ENCODE results near the gene CFAP91. TPM values are rescaled to one million over a fixed set of nuclear protein-coding genes. Genes with fewer than 3 reads are reported as not detected.

The CFAP91 gene
- total RNA-seq, 2 experiments from 2014 or later: not detected

DNA sequence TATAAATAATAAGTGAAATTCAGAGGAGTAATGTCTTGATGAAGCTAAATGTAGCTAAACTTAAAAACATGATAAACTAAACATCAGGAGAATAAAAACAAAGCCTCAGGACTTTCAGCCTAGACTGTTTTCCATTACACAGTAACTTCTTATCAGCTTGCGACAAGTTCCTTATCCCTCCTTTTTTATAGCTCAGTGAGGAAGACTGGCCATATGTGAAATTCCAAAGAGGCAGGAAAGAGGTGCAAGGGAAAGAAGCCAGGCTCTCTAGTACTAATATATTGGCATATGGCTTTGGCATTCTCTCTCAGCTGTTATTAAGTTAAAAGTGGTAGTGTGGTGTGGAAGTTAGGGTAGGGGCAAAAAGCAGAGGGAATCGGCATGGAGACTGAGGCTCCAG is 30.0 kb upstream of the CFAP91 start:
- POLR2A ChIA-PET: interaction anchor here (1.5 kb wide), 1 partner anchor 26 kb away, joined by 3 read pairs; no protein-coding TSS in a partner anchor
- H3K9me3 Mint-ChIP-seq: no peaks in the 10 kb centered on the region
- intact Hi-C loops (cut with micrococcal nuclease): loop anchor here (10.0 kb wide), 2 partner anchors 208 to 378 kb away; partner anchors contain the start of genes ARHGAP31, POGLUT1 and TMEM39A
- TF ChIP-seq, protein P1, sequence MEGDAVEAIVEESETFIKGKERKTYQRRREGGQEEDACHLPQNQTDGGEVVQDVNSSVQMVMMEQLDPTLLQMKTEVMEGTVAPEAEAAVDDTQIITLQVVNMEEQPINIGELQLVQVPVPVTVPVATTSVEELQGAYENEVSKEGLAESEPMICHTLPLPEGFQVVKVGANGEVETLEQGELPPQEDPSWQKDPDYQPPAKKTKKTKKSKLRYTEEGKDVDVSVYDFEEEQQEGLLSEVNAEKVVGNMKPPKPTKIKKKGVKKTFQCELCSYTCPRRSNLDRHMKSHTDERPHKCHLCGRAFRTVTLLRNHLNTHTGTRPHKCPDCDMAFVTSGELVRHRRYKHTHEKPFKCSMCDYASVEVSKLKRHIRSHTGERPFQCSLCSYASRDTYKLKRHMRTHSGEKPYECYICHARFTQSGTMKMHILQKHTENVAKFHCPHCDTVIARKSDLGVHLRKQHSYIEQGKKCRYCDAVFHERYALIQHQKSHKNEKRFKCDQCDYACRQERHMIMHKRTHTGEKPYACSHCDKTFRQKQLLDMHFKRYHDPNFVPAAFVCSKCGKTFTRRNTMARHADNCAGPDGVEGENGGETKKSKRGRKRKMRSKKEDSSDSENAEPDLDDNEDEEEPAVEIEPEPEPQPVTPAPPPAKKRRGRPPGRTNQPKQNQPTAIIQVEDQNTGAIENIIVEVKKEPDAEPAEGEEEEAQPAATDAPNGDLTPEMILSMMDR (IDR thresholded peaks at IDR 0.05): no peak
- CTCF ChIA-PET: interaction anchor here (1.1 to 1.9 kb wide), 6 partner anchors 9 to 398 kb away, joined by 3 to 11 read pairs (median 4); no protein-coding TSS in a partner anchor
- H3K27me3 Mint-ChIP-seq: no peaks in the 10 kb centered on the region
- DNase-seq: no peak
- no peak overlapping the region for H3K4me3 Mint-ChIP-seq
- ATAC-seq: no peak
- no peak overlapping the region for H3K27ac Mint-ChIP-seq
- peaks cover 49% of the 10 kb centered on the region for H3K4me1 Mint-ChIP-seq (ENCODE audit: low read depth)
- peaks cover 55% of the 10 kb centered on the region for H3K36me3 Mint-ChIP-seq (ENCODE audit: low read depth)

DNA sequence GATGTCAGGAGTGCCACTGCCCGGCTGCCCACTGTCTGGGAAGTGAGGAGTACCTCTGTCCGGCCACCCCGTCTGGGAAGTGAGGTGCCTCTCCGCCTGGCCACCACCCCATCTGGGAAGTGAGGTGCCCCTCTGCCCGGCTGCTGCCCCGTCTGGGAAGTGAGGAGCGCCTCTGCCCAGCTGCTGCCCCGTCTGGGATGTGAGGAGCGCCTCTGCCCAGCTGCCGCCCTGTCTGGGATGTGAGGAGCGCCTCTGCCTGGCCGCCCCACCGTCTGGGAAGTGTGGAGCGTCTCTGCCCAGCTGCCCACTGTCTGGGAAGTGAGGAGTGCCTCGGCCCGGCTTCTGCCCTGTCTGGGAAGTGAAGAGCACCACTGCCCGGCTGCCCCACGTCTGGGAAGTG is 28.9 kb upstream of the CFAP91 start:
- no peaks in the 10 kb centered on the region for H3K9me3 Mint-ChIP-seq
- DNase-seq (no peak), ATAC-seq (no peak)
- intact Hi-C loops (cut with micrococcal nuclease): loop anchor here (10.0 kb wide), 2 partner anchors 209 to 379 kb away; partner anchors contain the start of genes ARHGAP31, POGLUT1 and TMEM39A
- no peak overlapping the region for H3K27ac Mint-ChIP-seq
- H3K36me3 Mint-ChIP-seq (ENCODE audit: low read depth): peaks cover 54% of the 10 kb centered on the region
- TF ChIP-seq, protein P1 (IDR thresholded peaks at IDR 0.05): no peak
- H3K4me1 Mint-ChIP-seq (ENCODE audit: low read depth): peaks cover 49% of the 10 kb centered on the region
- ChIA-PET POLR2A (interaction anchor here (1.5 kb wide), 1 partner anchor 27 kb away, joined by 3 read pairs; no protein-coding TSS in a partner anchor), CTCF (interaction anchor here (1.7 kb wide), 1 partner anchor 73 kb away, joined by 7 read pairs; no protein-coding TSS in a partner anchor)
- no peaks in the 10 kb centered on the region for H3K27me3 Mint-ChIP-seq
- no peak overlapping the region for H3K4me3 Mint-ChIP-seq

DNA sequence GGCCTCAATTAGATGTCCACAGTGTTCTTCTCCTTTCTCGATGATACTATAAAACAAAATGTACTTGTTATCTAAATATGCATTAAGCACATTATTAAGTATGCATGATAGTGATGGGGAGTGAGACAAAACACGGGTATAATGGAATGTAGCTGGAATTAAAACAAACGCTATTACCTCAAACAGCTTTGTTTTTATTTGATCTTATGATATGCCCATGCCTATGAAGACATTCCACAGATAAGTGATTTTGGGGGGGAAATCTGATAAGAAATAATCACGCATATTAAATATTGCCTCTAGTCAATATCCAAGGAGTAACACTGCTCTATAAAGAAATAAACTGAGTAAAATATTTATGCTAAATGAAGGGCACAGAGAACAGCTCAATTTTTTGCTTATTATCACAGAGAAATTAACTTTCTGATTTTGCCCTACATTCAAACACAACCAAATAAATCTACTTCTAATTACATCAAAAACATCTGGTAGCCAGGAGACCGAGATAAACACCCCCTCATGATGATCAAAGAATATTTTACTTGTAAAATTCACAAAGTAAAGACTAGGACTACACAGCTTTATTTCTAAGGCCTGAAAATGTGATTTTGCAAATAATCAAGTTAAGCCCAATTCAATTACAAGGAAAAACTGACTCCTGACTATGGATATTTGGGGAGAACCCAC is 27.5 kb upstream of the CFAP91 start:
- CTCF ChIA-PET: interaction anchor here (1.4 to 2.2 kb wide), 4 partner anchors 11 to 74 kb away, joined by 3 to 8 read pairs (median 6); no protein-coding TSS in a partner anchor
- TF ChIP-seq, protein P1 (IDR thresholded peaks at IDR 0.05): no peak
- Mint-ChIP-seq H3K27ac (peak overlapping the region; percentile 96), H3K9me3 (no peaks in the 10 kb centered on the region), H3K27me3 (no peaks in the 10 kb centered on the region), H3K36me3 (ENCODE audit: low read depth) (peaks cover 46% of the 10 kb centered on the region), H3K4me3 (peak overlapping the region; percentile 82), H3K4me1 (ENCODE audit: low read depth) (peaks cover 42% of the 10 kb centered on the region)
- DNase-seq (no peak), ATAC-seq (no peak)
- intact Hi-C loops (cut with micrococcal nuclease): loop anchor here (10.0 kb wide), 2 partner anchors 211 to 381 kb away; partner anchors contain the start of genes ARHGAP31, POGLUT1 and TMEM39A
- POLR2A ChIA-PET: interaction anchor here (0.8 to 3.4 kb wide), 6 partner anchors 26 to 420 kb away, joined by 3 to 11 read pairs (median 4); partner anchors contain the start of genes TIMMDC1 and TMEM39A

DNA sequence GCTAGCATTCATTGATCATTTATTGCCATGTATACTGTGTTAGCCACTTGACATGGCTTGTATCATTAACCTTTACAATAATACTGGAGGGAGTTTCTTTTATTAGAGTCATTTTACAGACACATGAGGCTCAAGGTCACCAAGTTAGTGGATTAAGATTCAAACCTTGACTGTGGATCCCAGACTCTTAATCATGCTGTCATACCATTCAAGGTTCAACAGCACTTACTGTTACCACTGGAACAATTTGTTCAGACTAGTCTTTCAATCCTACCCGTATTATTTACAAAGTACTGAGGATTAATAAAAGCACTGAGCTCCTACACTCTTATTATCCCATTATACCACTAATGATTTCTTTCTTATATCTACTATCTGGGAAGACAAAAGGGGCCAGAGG is 26.8 kb upstream of the CFAP91 start:
- Mint-ChIP-seq H3K27ac (peak overlapping the region; percentile 96), H3K4me3 (peak overlapping the region; percentile 82), H3K9me3 (no peaks in the 10 kb centered on the region), H3K36me3 (ENCODE audit: low read depth) (peaks cover 40% of the 10 kb centered on the region), H3K4me1 (ENCODE audit: low read depth) (peaks cover 39% of the 10 kb centered on the region), H3K27me3 (no peaks in the 10 kb centered on the region)
- no peak for ATAC-seq
- TF ChIP-seq, protein P1 (IDR thresholded peaks at IDR 0.05): no peak
- intact Hi-C loops (cut with micrococcal nuclease): loop anchor here (10.0 kb wide), 2 partner anchors 211 to 381 kb away; partner anchors contain the start of genes ARHGAP31, POGLUT1 and TMEM39A
- POLR2A ChIA-PET: interaction anchor here (0.6 to 3.4 kb wide), 12 partner anchors 7 to 420 kb away, joined by 3 to 11 read pairs (median 4); partner anchors contain the start of genes TIMMDC1 and TMEM39A
- CTCF ChIA-PET: interaction anchor here (0.8 to 2.2 kb wide), 6 partner anchors 12 to 435 kb away, joined by 3 to 8 read pairs (median 4); partner anchors contain the start of gene B4GALT4
- no peak for DNase-seq

Measured in activated CD8-positive, alpha-beta T cell treated with anti-CD3 and anti-CD28 coated beads for 36 hours (primary cell).